Head of caudate nucleus (tissue), 42 donors: Measurements from ENCODE around the gene FAM53B.

Source experiments
- DNase-seq, 42 donors: peaks; one replicate each; pipeline versions ENCODE4 v3.0.0 to v3.0.0-alpha.2; 2020 to 2021; ENCODE audit warnings: mixed read lengths in 7 of 42
- intact Hi-C: fragments of 100-400 bp; cut with DNase I; formaldehyde crosslinking; loops from one replicate; pipeline ENCODE4 v1.15.0; 2022

Gene FAM53B

DNA sequence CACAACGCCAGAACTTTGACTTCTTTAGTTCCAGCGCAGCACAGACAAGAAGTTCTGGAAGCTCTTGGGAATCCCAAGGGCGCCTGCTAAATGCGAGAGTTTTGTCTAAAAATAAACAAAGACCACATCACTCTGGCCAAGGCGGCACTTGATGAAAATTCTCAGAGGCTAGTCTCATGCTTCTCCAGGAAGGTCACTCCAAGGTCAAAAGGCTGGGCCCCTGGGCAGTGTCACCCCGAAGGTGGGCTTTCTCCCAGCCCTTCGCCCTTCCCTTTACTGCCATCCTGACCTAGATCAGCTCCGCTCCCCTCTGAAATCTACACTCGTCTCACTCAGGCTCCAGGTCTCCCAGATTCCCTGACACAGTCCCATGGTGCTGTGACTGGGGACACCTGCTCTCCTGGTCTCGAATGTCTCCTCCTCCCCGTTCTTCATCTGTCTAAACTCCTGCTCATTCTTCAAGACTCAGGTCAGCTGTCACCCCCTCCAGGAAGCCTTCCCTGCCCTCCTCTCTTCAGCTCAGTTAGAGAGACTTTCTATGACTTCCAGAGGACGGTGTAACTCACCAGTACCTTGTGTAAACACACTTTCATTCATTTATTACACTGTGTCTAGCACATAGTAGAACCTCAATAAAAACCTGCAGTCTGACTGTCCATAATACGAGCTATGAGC, 10.5 kb downstream of the FAM53B start:
- intact Hi-C loops, result no loop called here

DNA sequence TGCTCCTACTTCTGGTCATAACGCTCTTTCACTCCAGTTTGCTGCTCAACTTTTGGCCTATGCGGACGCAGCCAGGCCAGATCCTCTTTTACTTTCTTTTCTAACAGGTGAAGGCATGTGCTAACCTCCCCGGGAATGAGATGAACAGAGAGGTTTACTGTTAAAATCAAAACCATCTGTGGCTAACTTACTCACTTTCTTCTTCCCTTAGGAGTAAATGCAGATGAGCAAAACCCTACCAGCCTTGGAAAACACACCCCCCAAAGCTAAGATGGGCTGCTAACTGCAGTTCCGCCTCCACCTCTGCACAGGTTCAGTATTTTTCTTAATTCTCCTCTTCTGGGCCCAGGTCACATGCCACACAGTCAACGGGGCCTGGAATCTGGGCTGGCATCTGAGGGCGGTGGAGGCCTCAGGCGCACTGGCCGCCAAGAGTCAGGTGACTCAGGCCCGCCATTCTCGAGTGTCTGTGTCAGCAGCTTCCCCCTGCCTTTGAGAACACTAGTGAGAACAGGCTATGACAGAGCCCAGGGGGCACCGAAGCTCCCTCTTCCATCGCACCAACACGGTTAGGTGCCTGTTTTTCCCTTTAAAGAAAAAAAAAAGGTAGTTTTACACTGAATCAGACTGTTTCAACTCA, 11.1 kb downstream of the FAM53B start:
- DNase-seq, result peak in 24 of 42 donors; percentile 34 to 81 (median 54)
- intact Hi-C loops, result no loop called here

More for the DNA sequence above, 10.5 kb downstream of the FAM53B start:
- DNase-seq, result peak in 7 of 42 donors; percentile 1 to 43 (median 14)

DNA sequence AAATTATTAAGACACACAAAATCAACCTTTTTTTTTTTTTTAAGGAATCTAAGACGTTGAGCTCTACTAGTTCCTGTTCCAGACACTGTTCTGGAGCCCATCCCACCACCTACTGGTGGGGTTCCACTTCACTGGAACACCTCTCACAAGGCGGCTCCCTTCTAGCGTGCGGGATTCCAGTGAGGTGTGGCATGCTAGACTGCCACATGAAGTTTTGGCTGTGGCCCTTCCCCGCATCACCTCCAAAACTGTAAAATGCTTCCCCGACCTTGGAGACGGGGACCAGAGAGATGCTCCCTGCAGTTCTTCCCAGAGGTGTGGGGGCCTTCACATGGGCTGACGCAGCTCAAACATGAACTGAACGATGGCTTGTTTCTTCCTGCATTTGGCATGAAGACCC, 12.6 kb downstream of the FAM53B start:
- intact Hi-C loops, result no loop called here
- peak in 11 of 42 donors; percentile 10 to 55 (median 32) for DNase-seq

- intact Hi-C loops, result no loop called here
- DNase-seq, result peak in 1 of 42 donors; percentile 6
These were observed 13.4 kb downstream of the FAM53B start for GRCh38 chr10:124730790-124731189.

GRCh38 chr10:124728830-124729661, 15.1 kb downstream of the FAM53B start:
- intact Hi-C loops, result no loop called here
- DNase-seq, result peak in 11 of 42 donors; percentile 3 to 35 (median 12)

DNA sequence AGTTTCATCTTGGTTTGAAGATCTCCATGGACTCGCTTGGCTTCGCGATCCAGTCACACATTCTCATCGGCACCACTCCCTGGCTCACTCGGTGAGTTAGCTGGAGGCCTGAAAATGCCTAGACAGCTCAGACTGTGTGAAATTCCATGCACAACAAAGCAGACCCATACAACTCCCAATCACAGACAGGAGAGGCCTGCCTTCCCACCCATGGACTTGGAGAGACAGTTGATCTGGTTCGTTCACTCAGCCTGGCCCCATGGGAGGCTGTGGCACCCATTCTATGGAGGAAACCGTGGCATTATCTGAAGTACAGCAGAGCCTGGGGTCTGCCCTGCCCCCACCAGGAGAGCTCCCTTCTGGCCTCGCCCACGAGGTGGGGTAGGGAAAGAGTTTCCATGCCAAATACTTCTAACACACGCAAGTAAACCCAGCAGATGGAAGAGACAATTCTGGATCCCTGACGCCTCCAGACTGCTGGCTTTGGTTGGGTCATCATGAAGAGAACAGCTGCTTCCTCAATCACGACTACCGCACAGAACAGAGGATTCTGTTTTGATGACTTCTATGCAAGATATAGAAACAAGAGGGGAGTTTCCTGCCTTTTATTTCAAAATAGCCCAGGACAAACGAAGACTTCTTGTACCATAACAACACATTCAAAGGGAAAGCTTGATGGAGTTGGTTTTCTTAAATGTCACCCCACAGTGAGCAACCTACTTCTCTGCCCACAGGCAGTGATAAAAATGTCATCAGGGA, 15.9 kb downstream of the FAM53B start:
- intact Hi-C loops, result no loop called here
- DNase-seq, result peak in 20 of 42 donors; percentile 7 to 64 (median 35)

GRCh38 chr10:124727361-124727960, 16.7 kb downstream of the FAM53B start:
- peak in 12 of 42 donors; percentile 0 to 31 (median 5) for DNase-seq
- intact Hi-C loops, result no loop called here

DNA sequence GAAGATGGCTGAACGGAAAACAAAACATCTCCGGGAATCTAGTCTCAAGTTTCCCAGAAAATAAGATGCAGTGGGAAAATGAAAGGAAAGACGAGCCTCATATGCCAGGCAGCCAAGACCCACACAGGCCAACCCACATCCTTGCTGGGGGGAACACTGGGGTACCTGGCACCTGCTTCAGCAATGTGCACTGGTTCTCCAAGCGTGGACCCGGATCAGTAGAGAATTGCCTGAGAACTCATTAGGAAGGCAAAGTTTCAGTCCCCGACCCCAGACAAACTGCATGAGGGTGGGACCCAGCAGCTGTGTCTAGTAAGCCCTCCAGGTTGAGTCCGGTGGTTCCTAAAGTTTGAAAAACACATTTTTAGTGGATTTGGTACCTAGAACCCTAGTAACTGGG, 18.4 kb downstream of the FAM53B start:
- DNase-seq, result peak in 14 of 42 donors; percentile 2 to 31 (median 10)
- intact Hi-C loops, result loop anchor here (2.0 kb wide), 1 partner anchor 17 kb away; no protein-coding TSS in a partner anchor

- intact Hi-C loops, result loop anchor here (2.0 kb wide), 1 partner anchor 18 kb away; no protein-coding TSS in a partner anchor
- DNase-seq, result peak in 12 of 42 donors; percentile 6 to 37 (median 18)
These were observed 19.0 kb downstream of the FAM53B start for GRCh38 chr10:124725171-124725631.

DNA sequence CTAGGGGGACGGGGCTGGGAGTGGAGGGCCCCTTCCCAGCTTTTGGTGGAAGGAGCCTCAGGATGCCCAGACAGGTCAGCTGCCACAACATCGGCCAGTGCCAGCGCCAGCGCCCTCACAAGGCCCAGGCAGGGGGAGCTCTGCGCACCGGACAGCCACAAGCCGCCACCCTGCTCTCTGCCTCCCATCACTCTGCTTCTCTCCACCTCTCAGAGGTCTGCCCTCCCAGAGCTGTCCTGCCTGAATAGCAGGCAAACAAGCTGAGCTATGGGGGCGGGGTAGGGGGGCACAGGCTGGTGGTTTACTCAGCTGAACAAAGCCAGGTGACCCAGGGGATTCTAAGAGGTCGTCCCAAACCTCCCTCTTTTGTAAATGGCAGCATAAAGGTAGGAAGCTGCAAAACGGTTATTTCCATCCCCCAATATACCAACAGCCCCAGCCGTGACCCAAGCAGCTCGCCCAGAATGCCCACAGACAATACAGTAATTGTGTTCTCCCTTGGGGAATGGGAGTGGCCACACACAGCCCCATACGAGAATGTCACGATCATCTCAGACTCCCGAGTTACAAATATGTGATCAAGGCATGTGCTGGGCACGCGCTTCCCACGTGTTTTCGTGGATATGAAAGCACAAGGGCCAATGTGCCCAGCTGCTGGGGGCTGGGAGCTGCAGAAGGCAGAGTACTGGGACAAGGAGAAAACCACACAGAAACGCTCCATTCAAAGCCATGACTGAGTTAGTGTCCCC, 19.7 kb downstream of the FAM53B start:
- DNase-seq, result peak; percentile 80 to 99 (median 93)
- intact Hi-C loops, result loop anchor here (2.0 kb wide), 1 partner anchor 18 kb away; no protein-coding TSS in a partner anchor

- DNase-seq, result no peak
- intact Hi-C loops, result loop anchor here (2.0 kb wide), 1 partner anchor 19 kb away; no protein-coding TSS in a partner anchor
These were observed 20.4 kb downstream of the FAM53B start for GRCh38 chr10:124723826-124724225.

- intact Hi-C loops, result no loop called here
- peak in 9 of 42 donors; percentile 36 to 63 (median 42) for DNase-seq
These were observed 21.1 kb downstream of the FAM53B start for GRCh38 chr10:124722798-124723783.

DNA sequence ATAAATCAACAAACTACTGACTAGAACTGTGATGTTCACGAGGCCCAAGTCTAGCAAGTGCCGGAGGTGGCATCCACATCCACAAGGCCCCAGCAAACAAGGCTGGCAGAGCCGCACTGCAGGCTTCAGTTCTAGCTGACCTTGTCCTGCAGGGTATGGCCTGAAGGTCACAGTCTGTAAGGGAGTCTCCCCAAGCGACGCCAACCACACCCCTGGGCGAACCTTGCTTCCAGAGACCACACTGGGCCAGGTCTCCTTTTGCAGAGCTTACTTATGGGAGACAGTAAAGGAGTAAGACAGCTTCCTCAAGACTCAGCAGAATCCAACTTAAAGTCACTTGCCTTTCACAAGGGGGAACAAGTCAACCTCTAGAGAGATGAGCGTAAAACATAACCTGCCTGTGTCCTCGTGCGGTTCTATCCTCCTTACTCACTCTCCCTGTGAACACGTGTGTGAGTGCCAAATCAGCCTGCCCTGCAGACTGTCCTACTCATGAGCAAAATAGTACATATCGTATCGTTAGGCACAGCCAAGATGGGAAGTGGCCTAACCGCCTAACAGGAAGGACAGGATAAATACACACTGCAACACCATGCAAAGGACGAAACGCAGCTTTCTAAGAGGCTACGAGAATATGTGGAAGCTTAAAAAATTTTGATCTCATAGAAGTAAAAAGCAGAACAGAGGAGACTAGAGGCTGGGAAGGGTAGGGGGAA, 22.7 kb downstream of the FAM53B start:
- intact Hi-C loops, result no loop called here
- DNase-seq, result peak in 5 of 42 donors; percentile 34 to 60 (median 45)

GRCh38 chr10:124719213-124719851, 24.8 kb downstream of the FAM53B start:
- intact Hi-C loops, result no loop called here
- DNase-seq, result peak; percentile 55 to 96 (median 87)
